ENCODE results near the gene KDR.

KDR gene

DNA sequence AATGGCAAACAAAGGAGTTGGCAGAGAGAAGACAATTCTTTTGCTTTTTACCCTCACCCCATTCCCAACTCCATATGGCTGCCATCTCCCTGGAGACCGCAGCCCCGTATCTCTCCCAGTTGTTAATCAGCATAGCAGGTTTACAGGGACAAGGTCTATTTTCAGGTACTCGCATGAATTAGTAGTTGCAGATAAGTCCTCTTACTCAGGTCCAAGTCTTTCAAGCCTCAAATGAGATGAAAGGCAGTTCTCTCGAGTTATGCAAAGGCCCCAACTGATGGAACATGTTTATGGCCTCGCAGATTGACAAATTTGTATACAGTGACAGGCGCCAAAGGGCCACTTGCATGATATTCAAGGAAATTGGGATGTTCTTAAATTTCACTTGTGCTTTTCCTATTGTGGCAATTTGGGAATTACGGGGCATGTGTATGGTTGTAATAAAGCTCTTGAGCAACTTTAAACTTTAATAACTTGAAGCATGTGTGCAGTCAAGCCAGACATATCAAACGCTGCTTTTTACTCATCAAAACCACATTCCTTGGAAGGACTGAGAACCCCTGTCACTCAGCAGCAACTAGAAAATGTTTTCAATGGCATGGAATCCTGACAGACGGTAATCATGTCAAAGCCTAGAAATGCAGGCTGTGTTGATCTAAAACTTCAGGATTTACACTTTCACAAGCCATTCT, 45.1 kb downstream of the KDR start:
- no peak overlapping the region for H3K27ac ChIP-seq
- H3K36me3 ChIP-seq, result no peaks in the 10 kb centered on the region
- H3K27me3 ChIP-seq, result no peaks in the 10 kb centered on the region
- TF ChIP-seq, protein P1, sequence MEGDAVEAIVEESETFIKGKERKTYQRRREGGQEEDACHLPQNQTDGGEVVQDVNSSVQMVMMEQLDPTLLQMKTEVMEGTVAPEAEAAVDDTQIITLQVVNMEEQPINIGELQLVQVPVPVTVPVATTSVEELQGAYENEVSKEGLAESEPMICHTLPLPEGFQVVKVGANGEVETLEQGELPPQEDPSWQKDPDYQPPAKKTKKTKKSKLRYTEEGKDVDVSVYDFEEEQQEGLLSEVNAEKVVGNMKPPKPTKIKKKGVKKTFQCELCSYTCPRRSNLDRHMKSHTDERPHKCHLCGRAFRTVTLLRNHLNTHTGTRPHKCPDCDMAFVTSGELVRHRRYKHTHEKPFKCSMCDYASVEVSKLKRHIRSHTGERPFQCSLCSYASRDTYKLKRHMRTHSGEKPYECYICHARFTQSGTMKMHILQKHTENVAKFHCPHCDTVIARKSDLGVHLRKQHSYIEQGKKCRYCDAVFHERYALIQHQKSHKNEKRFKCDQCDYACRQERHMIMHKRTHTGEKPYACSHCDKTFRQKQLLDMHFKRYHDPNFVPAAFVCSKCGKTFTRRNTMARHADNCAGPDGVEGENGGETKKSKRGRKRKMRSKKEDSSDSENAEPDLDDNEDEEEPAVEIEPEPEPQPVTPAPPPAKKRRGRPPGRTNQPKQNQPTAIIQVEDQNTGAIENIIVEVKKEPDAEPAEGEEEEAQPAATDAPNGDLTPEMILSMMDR (IDR thresholded peaks at IDR 0.05), result no peak
- H3K9me3 ChIP-seq, result no peaks in the 10 kb centered on the region
- H3K4me3 ChIP-seq (ENCODE audit: low read depth in 1 of 2, low read length in 1 of 2), result no peak overlapping the region
- no peaks in the 10 kb centered on the region for H3K4me1 ChIP-seq (ENCODE audit: control insufficient read depth in 1 of 2, insufficient read depth in 1 of 2, low read depth in 1 of 2, low read length in 1 of 2)

DNA sequence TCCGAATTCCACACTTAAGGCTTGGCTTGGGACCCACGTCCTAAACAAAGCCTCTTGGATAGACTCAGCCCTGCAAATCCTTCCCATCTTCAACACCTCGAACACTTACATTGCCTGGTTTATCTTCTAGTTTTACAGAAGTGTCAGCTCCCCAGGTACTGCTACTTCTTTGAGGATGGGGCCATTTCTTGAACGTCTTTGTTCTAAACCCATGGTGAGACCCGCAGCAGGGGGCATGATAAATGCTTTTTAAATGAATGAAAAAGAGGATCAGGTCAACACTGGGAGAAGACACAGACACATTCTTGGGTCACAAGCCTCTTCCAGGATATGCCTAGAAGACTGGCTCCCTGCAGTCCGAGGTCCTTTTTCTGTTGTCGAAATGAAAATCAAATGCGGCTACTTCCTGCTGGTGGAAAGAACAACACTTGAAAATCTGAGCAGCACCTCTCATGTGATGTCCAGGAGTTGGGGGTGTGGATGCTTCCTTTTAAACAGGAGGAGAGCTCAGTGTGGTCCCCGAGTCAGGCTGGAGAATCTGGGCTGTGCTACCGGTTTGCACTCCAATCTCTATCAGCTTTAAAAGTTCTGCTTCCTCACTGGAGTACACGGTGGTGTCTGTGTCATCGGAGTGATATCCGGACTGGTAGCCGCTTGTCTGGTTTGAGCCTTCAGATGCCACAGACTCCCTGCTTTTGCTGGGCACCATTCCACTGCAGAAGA, 45.8 kb downstream of the KDR start:
- Histone ChIP-seq H3K36me3 (no peaks in the 10 kb centered on the region), H3K27ac (no peak overlapping the region), H3K4me3 (ENCODE audit: low read depth in 1 of 2, low read length in 1 of 2) (no peak overlapping the region), H3K4me1 (ENCODE audit: control insufficient read depth in 1 of 2, insufficient read depth in 1 of 2, low read depth in 1 of 2, low read length in 1 of 2) (no peaks in the 10 kb centered on the region), H3K27me3 (no peaks in the 10 kb centered on the region), H3K9me3 (no peaks in the 10 kb centered on the region)
- TF ChIP-seq, protein P1 (IDR thresholded peaks at IDR 0.05), result no peak

DNA sequence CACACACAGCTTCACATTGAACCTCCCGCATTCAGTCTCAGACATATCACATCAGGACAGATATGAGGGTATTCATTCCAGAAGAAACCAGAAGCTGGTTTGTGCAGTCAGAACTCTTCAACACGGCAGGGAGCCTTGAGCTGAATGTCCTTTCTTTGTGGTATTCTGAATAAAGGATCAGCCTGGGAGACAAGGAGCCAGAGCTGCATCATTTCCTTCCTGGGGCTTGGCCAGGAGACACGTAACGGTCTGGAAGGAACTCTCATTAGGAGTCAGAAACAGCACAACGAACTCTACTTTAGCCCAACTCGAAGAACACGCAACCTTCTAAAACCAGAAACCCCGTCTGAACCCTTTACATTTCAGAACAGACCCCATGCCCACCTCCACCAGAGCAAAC, 46.4 kb downstream of the KDR start:
- no peaks in the 10 kb centered on the region for H3K36me3 ChIP-seq
- H3K9me3 ChIP-seq, result no peaks in the 10 kb centered on the region
- TF ChIP-seq, protein P1 (IDR thresholded peaks at IDR 0.05), result no peak
- H3K27me3 ChIP-seq, result no peaks in the 10 kb centered on the region
- H3K27ac ChIP-seq, result no peak overlapping the region
- H3K4me1 ChIP-seq (ENCODE audit: control insufficient read depth in 1 of 2, insufficient read depth in 1 of 2, low read depth in 1 of 2, low read length in 1 of 2), result no peaks in the 10 kb centered on the region
- no peak overlapping the region for H3K4me3 ChIP-seq (ENCODE audit: low read depth in 1 of 2, low read length in 1 of 2)

DNA sequence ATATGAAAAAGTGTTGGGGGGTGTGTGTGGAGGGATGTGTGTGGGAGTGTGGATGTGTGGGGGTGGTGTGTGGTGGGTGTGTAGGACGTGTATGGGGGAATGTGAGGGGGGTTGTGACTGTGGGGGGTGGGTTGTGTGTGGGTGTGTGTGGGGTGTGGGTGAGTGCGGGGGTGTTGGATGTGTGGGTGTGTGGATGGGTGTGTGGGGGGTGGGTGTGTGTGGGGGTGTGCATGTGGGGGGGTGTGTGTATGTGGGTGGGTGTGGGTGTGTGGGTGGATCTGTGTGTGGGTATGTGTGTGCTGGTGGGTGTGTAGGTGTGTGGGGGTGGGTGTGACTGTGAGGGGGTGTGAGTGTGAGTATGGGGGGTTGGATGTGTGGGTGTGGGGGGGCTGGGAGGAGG, 47.8 kb downstream of the KDR start:
- Histone ChIP-seq H3K27me3 (no peaks in the 10 kb centered on the region), H3K36me3 (no peaks in the 10 kb centered on the region), H3K4me3 (ENCODE audit: low read depth in 1 of 2, low read length in 1 of 2) (no peak overlapping the region), H3K9me3 (no peaks in the 10 kb centered on the region), H3K27ac (no peak overlapping the region), H3K4me1 (ENCODE audit: control insufficient read depth in 1 of 2, insufficient read depth in 1 of 2, low read depth in 1 of 2, low read length in 1 of 2) (no peaks in the 10 kb centered on the region)
- TF ChIP-seq, protein P1 (IDR thresholded peaks at IDR 0.05), result no peak

- H3K27me3 ChIP-seq, result no peaks in the 10 kb centered on the region
- H3K36me3 ChIP-seq, result no peaks in the 10 kb centered on the region
- TF ChIP-seq, protein P1 (IDR thresholded peaks at IDR 0.05), result no peak
- no peak overlapping the region for H3K4me3 ChIP-seq (ENCODE audit: low read depth in 1 of 2, low read length in 1 of 2)
- H3K27ac ChIP-seq, result no peak overlapping the region
- no peaks in the 10 kb centered on the region for H3K4me1 ChIP-seq (ENCODE audit: control insufficient read depth in 1 of 2, insufficient read depth in 1 of 2, low read depth in 1 of 2, low read length in 1 of 2)
- H3K9me3 ChIP-seq, result no peaks in the 10 kb centered on the region
Measured at GRCh38 chr4:55075823-55076716, 49.3 kb downstream of the KDR start.

Data from neutrophil (primary cell).